Upper lobe of left lung (tissue), 4 donors: ENCODE measurements around the gene NDUFAF2.

ENCODE experiments used
- CTCF ChIP-seq, 6 experiments: fragments of 450-650 bp in 4 of 6; fragments of 200-600 bp in 2 of 6; sonication (generic) in 2 of 6; IDR thresholded peaks; one replicate each; pipeline ENCODE4 v1.5.1; 2016 to 2019; ENCODE audit warnings: antibody characterized with exemption in 6 of 6
- EP300 ChIP-seq, 4 donors: sonication (generic); formaldehyde crosslinking; IDR thresholded peaks; one replicate each; pipeline ENCODE4 v1.5.1; 2017; ENCODE audit warnings: antibody characterized with exemption in 4 of 4, control low read depth in 2 of 4
- POLR2A ChIP-seq, 4 donors: fragments of 450-650 bp; IDR thresholded peaks; one replicate each; pipeline ENCODE4 v1.5.1; 2016 to 2017; ENCODE audit warnings: antibody characterized with exemption in 4 of 4, mild to moderate bottlenecking in 2 of 4

DNA sequence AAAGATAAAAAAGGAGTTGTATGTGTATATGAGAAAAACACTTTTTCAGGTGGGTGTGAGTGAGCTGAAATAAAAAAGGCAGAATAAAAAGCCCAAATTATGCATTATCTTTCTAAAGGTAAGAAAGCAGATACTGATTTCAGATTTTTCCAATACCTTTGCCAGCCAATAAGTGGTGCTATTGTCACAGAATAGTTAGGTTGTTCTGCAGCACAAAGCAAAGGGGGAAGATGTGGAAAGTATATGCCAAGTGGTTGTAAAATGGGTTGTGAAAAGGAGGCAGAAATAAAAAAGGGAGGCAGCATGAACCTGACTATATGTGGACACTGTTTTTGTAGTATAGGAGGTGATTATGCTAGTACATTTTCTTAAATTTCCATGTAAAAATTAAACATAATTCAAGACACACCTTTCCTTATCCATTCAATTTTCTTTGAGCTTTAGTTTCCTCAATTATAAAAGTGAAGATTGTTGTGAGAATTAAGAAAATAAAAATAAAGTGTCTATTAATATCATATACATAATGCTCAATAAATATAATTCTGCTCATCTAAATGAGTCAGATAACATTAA lies 110.5 kb downstream of the NDUFAF2 start:
- peak; percentile 42 to 72 (median 52) for TF ChIP-seq CTCF (IDR thresholded peaks at IDR 0.05)
- no peak for TF ChIP-seq POLR2A (IDR thresholded peaks at IDR 0.05)
- TF ChIP-seq EP300 (IDR thresholded peaks at IDR 0.05), result no peak
